NT2/D1 (cell line): ENCODE results near the gene ATP8B3.

Experiments used
- SUZ12 ChIP-seq: IDR thresholded peaks from 2 replicates; pipeline ENCODE4 v1.6.1; 2011; ENCODE audit not compliant: insufficient read length, insufficient read depth; ENCODE audit errors: extremely low read depth
- YY1 ChIP-seq: IDR thresholded peaks from 2 replicates; pipeline ENCODE4 v1.6.1; 2011; ENCODE audit not compliant: insufficient read length, insufficient read depth

- no peak for TF ChIP-seq YY1
- no peak for TF ChIP-seq SUZ12
These were observed 7.2 kb downstream of the ATP8B3 start for GRCh38 chr19:1804858-1805257.
